Activated CD8-positive, alpha-beta T cell treated with anti-CD3 and anti-CD28 coated beads for 36 hours (primary cell): ENCODE data around the gene KLHL29. TPM values are rescaled to one million over a fixed set of nuclear protein-coding genes. Genes with fewer than 3 reads are reported as not detected.

Source experiments
- ATAC-seq: fragments of 200-7000 bp; cut with Tn5 transposase; one replicate; pipeline ENCODE4 v1.10.0; 2021; ENCODE audit warnings: mild to moderate bottlenecking, moderate library complexity
- CTCF ChIA-PET: fragments of 350-600 bp; sonication (Branson Sonifier 250); formaldehyde crosslinking; loops from one replicate; lab custom pipeline; 2021; ENCODE audit warnings: antibody characterized with exemption; lab: Charles Lee
- POLR2A ChIA-PET: fragments of 350-600 bp; sonication (Branson Sonifier 250); formaldehyde crosslinking; loops from one replicate; lab custom pipeline; 2021; ENCODE audit warnings: antibody characterized with exemption; lab: Charles Lee
- DNase-seq: peaks from one replicate; pipeline ENCODE4 v3.0.0-alpha.2; 2020
- H3K27ac Mint-ChIP-seq: one replicate; pipeline ENCODE4 v1.8.0; 2021; ENCODE audit warnings: mild to moderate bottlenecking, mixed read lengths
- H3K27me3 Mint-ChIP-seq: one replicate; pipeline ENCODE4 v1.8.0; 2021; ENCODE audit warnings: mixed read lengths
- H3K36me3 Mint-ChIP-seq: one replicate; pipeline ENCODE4 v1.8.0; 2021; ENCODE audit warnings: low read depth, mixed read lengths
- H3K4me1 Mint-ChIP-seq: one replicate; pipeline ENCODE4 v1.8.0; 2021; ENCODE audit warnings: low read depth, mixed read lengths
- H3K4me3 Mint-ChIP-seq: one replicate; pipeline ENCODE4 v1.8.0; 2021; ENCODE audit warnings: mild to moderate bottlenecking, moderate library complexity, mixed read lengths
- H3K9me3 Mint-ChIP-seq: one replicate; pipeline ENCODE4 v1.8.0; 2021; ENCODE audit warnings: mixed read lengths
- CTCF ChIP-seq: fragments of 200-600 bp; IDR thresholded peaks from one replicate; pipeline ENCODE4 v1.8.0; 2022; ENCODE audit warnings: antibody characterized with exemption, mild to moderate bottlenecking
- intact Hi-C: fragments of 100-400 bp; cut with micrococcal nuclease; formaldehyde crosslinking; loops from one replicate; pipeline ENCODE4 v1.10.0; 2022
- total RNA-seq, 2 experiments: library from RNA; stranded (reverse); gene quantifications; one replicate each; pipeline ENCODE4 v1.2.3, GENCODE V29; 2021

Gene KLHL29
- total RNA-seq, 2 experiments from 2014 or later, result 1.0 to 1.2 TPM

- ChIA-PET POLR2A (no interaction called here), CTCF (interaction anchor here (1.2 kb wide), 1 partner anchor 17 kb away, joined by 3 read pairs; no protein-coding TSS in a partner anchor)
- Mint-ChIP-seq H3K27ac (no peak overlapping the region), H3K4me1 (peaks cover 7% of the 10 kb centered on the region), H3K36me3 (no peaks in the 10 kb centered on the region), H3K4me3 (no peak overlapping the region), H3K9me3 (no peaks in the 10 kb centered on the region), H3K27me3 (no peaks in the 10 kb centered on the region)
- no peak for TF ChIP-seq CTCF
- intact Hi-C loops, result no loop called here
- ATAC-seq (no peak), DNase-seq (no peak)
Observed at GRCh38 chr2:23549821-23550530, 165.0 kb downstream of the KLHL29 start.

GRCh38 chr2:23550553-23550952 lies 165.6 kb downstream of the KLHL29 start:
- intact Hi-C loops, result no loop called here
- Mint-ChIP-seq H3K27me3 (no peaks in the 10 kb centered on the region), H3K4me3 (no peak overlapping the region), H3K9me3 (no peaks in the 10 kb centered on the region), H3K27ac (no peak overlapping the region), H3K4me1 (peaks cover 7% of the 10 kb centered on the region), H3K36me3 (no peaks in the 10 kb centered on the region)
- no peak for DNase-seq
- ChIA-PET POLR2A (no interaction called here), CTCF (no interaction called here)
- no peak for ATAC-seq
- TF ChIP-seq CTCF, result no peak

- ATAC-seq (peak; percentile 17), DNase-seq (no peak)
- no peaks in the 10 kb centered on the region for H3K27me3 Mint-ChIP-seq
- ChIA-PET CTCF (interaction anchor here (1.2 kb wide), 1 partner anchor 17 kb away, joined by 3 read pairs; no protein-coding TSS in a partner anchor), POLR2A (no interaction called here)
- no peak overlapping the region for H3K27ac Mint-ChIP-seq
- H3K4me1 Mint-ChIP-seq, result peaks cover 7% of the 10 kb centered on the region
- no peaks in the 10 kb centered on the region for H3K36me3 Mint-ChIP-seq
- no peak overlapping the region for H3K4me3 Mint-ChIP-seq
- no peaks in the 10 kb centered on the region for H3K9me3 Mint-ChIP-seq
- no peak for TF ChIP-seq CTCF
- intact Hi-C loops, result no loop called here
Observed at GRCh38 chr2:23551875-23552274, 166.9 kb downstream of the KLHL29 start.

- intact Hi-C loops, result no loop called here
- no peak for TF ChIP-seq CTCF
Observed at GRCh38 chr2:23553561-23553960, 168.6 kb downstream of the KLHL29 start.

GRCh38 chr2:23554054-23554697 lies 169.2 kb downstream of the KLHL29 start:
- H3K27me3 Mint-ChIP-seq, result no peaks in the 10 kb centered on the region
- CTCF ChIA-PET, result no interaction called here
- no peak overlapping the region for H3K27ac Mint-ChIP-seq
- intact Hi-C loops, result no loop called here
- ATAC-seq, result no peak
- POLR2A ChIA-PET, result no interaction called here
- no peak overlapping the region for H3K4me3 Mint-ChIP-seq
- no peak for TF ChIP-seq CTCF
- no peak for DNase-seq
- no peaks in the 10 kb centered on the region for H3K36me3 Mint-ChIP-seq
- H3K9me3 Mint-ChIP-seq, result no peaks in the 10 kb centered on the region
- H3K4me1 Mint-ChIP-seq, result peaks cover 7% of the 10 kb centered on the region

More at GRCh38 chr2:23553561-23553960, 168.6 kb downstream of the KLHL29 start:
- H3K4me1 Mint-ChIP-seq, result peaks cover 7% of the 10 kb centered on the region
- no peak overlapping the region for H3K4me3 Mint-ChIP-seq
- no peaks in the 10 kb centered on the region for H3K9me3 Mint-ChIP-seq
- H3K27me3 Mint-ChIP-seq, result no peaks in the 10 kb centered on the region
- H3K27ac Mint-ChIP-seq, result no peak overlapping the region
- H3K36me3 Mint-ChIP-seq, result no peaks in the 10 kb centered on the region
- POLR2A ChIA-PET, result no interaction called here
- DNase-seq (no peak), ATAC-seq (no peak)
- CTCF ChIA-PET, result no interaction called here
